Activated CD8-positive, alpha-beta memory T cell treated with anti-CD3 and anti-CD28 coated beads, Interleukin-2, amount 50 U/mL, for 48 hours (primary cell): ENCODE results near the gene CNGB1.

Experiments used
- DNase-seq: peaks from one replicate; pipeline ENCODE4 v3.0.0-alpha.2; 2020

Gene CNGB1

DNA sequence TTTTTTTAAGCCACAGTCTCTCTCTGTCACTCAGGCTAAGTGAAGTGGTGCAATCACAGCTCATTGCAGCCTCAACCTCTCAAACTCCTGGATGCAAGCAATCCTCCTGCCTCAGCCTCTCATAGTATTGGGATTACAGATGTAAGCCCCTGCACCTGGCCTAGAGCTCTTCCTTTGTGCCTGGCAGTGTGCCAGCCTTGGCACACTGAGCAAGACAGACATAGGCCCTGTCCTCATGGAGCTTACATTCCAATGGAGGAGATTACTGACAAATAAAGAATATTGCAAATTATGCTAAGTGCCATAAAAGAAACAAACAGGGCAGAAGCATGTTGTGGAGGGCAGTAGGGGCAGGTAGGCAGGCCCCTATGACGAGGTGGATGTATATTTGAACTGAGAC lies 920 bp upstream of the CNGB1 start:
- DNase-seq: no peak

DNA sequence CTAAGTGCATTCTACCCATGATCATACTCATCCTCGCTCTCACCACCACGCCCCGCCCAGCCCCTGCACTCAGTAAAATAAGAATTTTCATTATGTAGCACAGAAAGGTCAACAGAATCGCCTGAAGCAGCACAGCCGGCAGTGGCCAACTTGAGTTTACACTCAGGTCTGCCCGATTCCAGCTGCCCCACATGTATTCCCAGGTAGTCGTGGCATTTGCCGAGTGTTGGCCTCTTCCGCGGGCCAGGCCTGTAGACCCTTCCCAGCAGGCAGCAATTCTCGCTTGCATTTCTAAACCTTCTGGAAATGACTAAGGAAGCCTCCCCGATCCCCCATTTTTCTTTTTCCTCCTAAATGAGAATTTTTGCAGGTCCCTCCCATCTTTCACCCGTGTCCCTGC lies 609 bp downstream of the CNGB1 start:
- DNase-seq: no peak

GRCh38 chr16:57969451-57970123 lies 1.3 kb downstream of the CNGB1 start:
- DNase-seq: no peak

GRCh38 chr16:57967916-57968315 lies 3.0 kb downstream of the CNGB1 start:
- no peak for DNase-seq

- no peak for DNase-seq
These were observed 3.9 kb downstream of the CNGB1 start for GRCh38 chr16:57966986-57967385.

- no peak for DNase-seq
These were observed 4.6 kb downstream of the CNGB1 start for GRCh38 chr16:57966204-57966771.

- DNase-seq: no peak
These were observed 6.7 kb downstream of the CNGB1 start for GRCh38 chr16:57964157-57964700.

- DNase-seq: no peak
These were observed 8.2 kb downstream of the CNGB1 start for GRCh38 chr16:57962756-57963155.

- no peak for DNase-seq
These were observed 8.9 kb downstream of the CNGB1 start for GRCh38 chr16:57962046-57962445.

- no peak for DNase-seq
These were observed 9.4 kb downstream of the CNGB1 start for GRCh38 chr16:57961538-57961937.

DNA sequence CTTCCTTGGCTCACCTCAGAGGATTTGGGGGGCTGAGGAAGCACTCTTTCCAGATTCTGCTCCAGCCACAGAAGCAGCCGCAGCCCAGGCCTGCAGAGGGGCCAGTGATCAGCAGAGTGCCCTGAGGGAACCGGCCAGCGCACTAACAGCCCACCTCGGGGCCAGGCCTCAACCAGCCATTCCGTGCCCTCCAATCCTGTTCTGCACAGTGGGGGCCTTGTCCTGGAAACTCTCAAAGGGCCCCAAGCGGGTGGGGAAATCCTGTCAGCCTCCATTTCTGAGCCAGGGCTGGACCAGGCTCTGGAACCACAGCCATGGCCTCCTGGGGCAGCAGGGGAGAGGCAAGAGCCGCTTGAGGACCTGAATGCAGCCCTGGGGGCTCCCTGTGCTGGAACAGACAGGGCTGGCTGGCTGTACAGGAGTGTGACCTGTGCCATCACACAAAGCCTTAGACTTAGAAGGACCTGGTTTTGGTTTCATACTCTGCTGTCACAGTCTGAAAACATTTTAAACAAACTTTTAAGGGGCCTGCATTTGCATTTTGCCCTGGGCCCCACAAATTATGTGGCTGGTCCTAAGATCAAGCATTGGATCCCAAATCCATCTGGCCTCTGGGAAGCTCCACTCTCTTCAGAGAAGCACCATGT lies 10.0 kb downstream of the CNGB1 start:
- no peak for DNase-seq

DNA sequence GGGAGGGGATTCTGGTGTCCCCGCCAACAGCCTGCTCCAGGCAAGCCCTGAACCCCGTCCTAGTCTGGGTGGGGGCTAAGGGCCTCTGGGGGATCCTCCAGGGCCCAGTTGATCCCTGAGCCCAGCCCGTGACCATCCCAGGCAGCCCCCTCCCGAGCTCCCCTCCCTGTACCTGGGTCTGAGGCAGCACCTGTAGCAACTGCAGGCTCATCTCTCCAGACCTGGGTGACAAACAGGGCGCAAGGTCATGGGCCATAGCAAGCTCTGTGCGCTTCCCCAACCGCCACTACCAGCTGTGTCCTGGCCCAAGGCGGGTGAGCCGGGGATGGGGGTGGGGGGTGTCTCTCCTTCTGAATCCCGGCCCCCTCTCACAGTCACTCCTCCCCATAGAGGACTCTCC lies 10.6 kb downstream of the CNGB1 start:
- no peak for DNase-seq

DNA sequence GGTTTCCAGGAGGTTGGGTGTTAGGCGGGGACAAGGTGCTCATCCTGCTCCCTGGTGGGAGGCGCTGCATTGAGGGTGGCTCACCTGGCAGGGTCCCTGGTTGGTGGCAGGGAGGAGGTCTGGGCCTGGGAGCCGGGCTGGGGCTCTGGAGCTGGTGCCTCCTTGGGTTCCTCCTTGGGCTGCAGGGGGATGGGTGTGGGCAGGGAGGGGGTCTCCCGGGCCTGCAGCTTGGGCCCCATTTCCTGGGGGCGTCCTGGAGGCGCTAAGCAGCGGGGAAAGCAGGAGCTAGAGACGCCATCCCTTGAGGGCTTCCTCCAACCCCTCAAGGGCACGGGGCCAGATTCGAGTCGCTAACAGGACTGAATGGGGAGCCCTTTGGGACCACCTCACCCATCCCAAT lies 11.1 kb downstream of the CNGB1 start:
- no peak for DNase-seq

DNA sequence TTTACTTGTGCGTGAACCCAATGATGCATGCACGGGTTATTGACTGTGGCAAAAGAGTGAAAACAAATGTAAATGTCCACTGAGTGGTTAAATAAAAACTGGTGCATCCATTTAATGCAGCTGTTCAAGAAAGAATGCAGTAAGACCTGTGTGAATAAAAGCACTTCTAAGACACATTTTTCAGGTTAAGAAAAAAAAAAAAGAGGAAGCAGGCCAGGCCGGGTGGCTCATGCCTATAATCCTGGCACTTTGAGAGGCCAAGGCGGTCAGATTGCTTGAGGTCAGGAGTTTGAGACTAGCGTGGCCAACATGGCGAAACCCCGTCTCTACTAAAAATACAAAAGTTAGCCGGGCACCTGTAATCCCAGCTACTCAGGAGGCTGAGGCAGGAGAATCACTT lies 11.8 kb downstream of the CNGB1 start:
- no peak for DNase-seq

DNA sequence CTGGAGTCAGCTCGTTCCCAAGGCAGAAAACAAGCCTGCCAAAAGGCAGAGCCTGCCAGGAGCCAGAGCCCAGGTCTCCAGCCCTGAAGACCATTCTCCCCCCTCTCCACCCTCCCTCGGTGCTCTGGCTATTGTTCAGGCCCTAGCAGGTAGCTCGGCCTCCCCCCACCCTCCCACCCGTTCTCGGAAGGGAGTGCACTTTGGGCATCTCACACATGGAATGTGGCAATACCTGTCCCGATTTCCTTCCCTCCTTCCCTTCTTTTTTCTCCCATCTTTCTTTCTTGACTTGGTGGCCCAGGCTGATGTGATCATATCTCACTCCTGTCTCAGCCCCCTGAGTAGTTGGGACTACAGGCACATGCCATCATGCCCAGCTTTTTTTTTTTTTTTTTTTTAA lies 12.4 kb downstream of the CNGB1 start:
- no peak for DNase-seq

GRCh38 chr16:57957673-57958392 lies 13.1 kb downstream of the CNGB1 start:
- no peak for DNase-seq

DNA sequence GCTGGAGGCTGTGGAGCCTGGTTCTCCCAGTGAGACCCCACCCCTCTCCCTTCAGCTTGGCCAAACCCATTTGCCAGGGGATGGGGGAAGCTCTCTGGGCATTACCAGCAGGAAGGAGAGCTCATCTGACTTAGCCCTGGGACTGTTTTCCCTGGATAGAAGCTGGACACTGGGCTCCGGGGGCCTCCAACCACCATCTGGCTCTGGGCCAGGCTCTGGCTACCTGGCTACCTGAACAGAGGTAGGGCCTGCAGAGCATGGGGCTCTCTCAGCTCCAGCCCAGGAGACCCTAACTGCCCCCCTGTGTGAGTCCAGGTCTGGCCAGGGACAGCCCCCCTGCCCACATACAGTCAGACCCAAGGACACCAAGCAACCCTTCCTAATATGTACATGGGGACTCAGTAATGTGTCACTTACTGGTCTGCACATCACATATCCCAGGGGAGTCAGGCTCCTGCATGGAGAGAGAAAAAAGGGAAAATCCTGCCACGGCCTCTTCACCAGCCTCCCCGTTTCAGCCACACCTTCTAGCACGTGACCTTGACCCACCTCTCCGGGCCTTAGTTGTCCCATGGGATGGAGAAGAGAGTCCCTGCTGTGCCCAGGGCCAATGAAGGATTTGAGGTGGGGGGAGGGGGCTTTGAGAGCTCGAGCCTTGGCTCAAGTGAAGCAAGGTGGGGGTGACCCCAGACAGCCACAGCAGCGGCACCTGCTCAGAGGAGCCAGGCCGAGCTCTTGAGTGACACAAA lies 13.8 kb downstream of the CNGB1 start:
- no peak for DNase-seq

DNA sequence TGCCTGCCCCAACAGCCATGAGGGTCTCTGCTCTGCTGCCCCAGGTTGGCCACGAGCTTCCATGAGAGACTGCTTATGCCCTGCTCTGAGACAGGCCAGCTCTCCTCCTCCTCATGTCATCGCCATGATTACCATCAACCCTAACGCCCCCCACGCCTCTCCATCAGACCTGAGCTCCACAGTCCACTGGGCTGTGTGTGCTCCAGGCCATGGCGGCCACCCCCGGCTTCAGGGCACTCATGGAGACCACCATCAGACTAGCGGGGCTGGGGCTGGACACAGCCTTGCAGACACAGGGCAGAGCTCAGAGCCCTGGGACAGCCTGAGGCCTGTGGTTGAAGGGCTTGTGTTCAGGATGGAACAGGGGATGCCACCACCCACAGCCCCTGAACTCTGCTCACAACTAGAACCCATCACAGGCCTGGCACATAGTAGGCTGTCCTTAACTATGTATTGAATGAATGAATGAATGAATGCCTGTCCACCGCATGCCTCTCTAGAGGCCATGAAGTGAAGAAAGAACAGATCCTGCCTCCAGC lies 14.6 kb downstream of the CNGB1 start:
- DNase-seq: no peak

GRCh38 chr16:57955572-57956188 lies 15.2 kb downstream of the CNGB1 start:
- no peak for DNase-seq

GRCh38 chr16:57953857-57954256 lies 17.1 kb downstream of the CNGB1 start:
- no peak for DNase-seq

DNA sequence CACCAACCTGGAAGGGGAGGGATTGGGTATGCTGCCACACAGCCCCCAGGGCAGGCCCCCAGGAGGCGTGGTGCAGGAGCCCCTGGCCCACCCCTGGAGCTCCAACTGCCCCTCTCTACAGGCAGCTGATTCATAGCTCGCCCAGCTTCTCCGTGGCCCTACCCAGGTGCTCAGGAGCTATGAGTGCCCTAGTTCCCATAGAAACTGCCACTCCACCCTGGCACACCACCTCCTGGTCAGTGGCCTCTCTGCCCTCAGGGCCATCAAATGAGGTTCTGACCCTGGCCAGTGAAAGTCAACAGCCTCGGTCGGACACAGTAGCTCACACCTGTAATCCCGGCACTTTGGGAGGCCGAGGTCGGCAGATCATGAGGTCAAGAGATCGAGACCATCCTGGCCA lies 18.0 kb downstream of the CNGB1 start:
- no peak for DNase-seq
